Stimulated activated CD4-positive, alpha-beta T cell treated with anti-CD3 and anti-CD28 coated beads, Interleukin-1b, Interleukin-23, amount 100 ng/mL, for 48 hours (primary cell): ENCODE data around the gene SPINK13.
"Not testable (repeated sequence)": the region's sequence is repeated elsewhere in the genome, so short reads cannot be mapped to it uniquely, and the experiment has no call there.

Experiments used
- DNase-seq: peaks from one replicate; pipeline ENCODE4 v3.0.0-alpha.2; 2020

Gene SPINK13

GRCh38 chr5:148268566-148268965, at the start of gene SPINK13:
Gene SPINK13 (plus strand): TSS chr5:148268794. CDS start chr5:148270073, 1,279 bp downstream.
- no peak for DNase-seq

- no peak for DNase-seq
Measured at GRCh38 chr5:148221508-148221907, 47.1 kb upstream of the SPINK13 start.

- DNase-seq: no peak
Measured at GRCh38 chr5:148224117-148224742, 44.4 kb upstream of the SPINK13 start.

DNA sequence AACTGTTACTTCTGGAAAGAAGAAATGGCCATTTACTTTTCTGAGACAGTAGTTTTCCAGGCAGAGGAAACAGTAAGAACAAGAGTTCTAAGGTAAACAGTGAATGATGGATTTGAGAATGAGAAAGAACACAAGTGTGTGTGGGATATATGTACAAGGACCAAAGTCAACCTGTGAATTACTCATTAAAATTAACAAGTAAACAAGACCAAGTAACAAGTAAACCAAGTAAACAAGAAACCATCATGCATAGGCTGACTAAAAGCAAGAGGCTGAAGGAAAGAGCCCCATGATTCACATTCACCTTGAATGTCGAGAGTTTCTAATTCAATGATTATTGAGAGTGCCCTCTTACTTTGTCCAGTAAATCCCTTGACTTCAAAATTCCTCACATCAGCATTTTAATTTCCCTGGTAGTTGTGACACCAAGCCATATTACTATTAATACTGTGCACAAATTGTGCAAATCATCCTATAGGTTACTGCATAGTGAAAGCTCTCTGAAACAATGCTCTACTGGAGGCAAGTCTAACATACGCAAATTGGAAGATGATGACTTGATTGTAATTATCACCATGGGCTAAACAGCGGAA, 40.1 kb upstream of the SPINK13 start:
- DNase-seq: no peak

DNA sequence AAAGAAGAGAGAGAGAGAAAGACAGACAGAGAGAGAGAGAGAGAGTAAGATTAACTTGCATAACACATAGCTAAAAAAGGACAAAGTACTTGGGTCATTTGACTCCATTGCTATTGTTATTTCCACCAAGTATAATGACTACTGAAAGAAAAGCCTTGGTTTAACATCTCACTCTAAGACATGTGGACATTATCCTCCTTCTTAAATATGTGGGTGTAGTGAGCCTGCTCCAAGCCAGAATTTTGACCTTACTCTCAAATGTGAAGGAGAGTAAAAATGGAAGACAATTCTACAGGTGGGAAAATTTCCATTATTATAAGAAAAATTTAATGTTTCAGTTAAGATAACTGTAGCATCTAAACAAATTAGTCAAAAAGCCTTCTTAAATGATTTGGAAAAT, 38.8 kb upstream of the SPINK13 start:
- no peak for DNase-seq

GRCh38 chr5:148230240-148230639, 38.4 kb upstream of the SPINK13 start:
- DNase-seq: no peak

DNA sequence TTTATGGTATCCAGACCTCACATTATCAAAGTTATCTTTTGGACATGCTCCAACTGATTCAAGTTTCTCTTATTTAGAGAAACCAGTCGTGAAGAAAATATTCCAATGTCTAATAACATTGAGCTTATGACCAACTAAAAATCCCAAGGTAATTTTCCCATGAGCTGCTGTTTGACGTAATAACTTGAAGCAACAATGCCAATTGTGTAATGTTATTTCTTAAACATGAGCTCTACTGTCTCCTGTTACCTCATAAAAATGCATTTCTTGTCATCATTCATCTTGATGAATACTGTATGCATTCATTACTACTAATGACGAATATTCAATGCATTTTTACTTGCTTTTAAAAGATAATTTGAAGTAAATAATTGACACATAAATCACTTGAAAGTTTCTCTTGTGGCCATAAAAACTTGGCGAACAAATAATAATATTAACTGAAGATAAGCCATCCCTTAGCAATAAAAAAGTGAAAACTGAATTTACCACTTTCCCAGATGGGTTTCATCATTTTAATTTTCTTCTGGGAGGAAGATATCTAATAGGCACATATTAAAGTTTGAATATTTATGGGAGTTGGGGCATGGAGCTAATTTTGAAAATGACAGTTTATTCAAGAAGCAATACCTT, 30.7 kb upstream of the SPINK13 start:
- DNase-seq: no peak

GRCh38 chr5:148238418-148238794, 30.2 kb upstream of the SPINK13 start, which contains the start of gene MARCOL:
Gene MARCOL (plus strand): TSS chr5:148238525. CDS start chr5:148238598, 73 bp downstream.
- no peak for DNase-seq

GRCh38 chr5:148248894-148249293, 19.7 kb upstream of the SPINK13 start:
- no peak for DNase-seq

DNA sequence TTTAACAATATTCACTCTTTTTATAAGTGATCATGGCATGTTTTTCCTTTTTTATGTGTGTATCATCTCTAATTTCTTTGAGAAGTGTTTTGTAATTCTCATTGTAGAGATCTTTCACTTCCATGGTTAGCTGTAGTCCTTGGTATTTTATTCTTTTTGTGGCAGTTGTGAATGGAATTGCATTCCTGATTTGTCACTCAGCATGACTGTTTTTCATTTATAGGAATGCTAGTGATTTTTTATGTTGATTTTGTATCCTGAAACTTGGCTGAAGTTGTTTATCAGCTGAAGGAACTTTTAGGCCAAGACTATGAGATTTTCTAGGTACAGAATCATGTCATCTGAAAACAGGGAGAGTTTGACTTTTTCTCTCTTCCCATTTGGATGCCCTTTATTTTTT, 13.1 kb upstream of the SPINK13 start:
- DNase-seq: no peak

DNA sequence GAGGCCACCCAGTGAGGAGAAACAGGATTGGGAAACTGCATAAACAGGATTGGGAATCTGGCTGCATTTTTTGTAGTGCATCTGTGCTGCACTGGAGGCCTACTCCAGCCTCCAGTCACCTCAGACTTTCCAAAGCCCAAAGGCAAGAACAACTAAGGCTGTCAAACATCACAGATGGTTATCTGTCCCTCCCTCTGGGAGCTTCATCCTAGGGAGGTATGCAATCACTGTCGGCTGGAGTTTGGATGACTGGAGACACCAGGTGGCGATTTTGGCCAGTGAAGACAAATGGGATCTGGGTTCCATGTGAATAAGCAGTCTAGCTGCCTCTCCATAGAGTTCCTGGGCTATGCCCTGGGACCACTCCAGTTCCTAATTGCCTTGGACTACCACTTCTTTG, 9.3 kb upstream of the SPINK13 start:
- DNase-seq: no peak

- no peak for DNase-seq
Measured at GRCh38 chr5:148261221-148261620, 7.4 kb upstream of the SPINK13 start.

- DNase-seq: no peak
Measured at GRCh38 chr5:148267962-148268361, 632 bp upstream of the SPINK13 start.

DNA sequence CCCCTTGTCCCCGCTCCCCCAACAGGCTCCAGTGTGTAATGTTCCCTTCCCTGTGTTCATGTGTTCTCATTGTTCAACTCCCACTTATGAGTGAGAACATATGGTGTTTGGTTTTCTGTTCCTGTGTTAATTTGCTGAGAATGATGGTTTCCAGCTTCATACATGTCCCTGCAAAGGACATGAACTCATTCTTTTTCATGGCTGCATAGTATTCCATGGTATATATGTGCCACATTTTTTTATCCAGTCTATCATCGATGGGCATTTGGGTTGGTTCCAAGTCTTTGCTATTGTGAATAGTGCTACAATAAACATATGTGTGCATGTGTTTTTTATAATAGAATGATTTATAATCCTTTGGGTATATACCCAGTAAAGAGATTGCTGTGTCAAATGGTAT, 6.5 kb downstream of the SPINK13 start:
- not testable (repeated sequence) for DNase-seq

- DNase-seq: not testable (repeated sequence)
Measured at GRCh38 chr5:148280893-148281292, 12.3 kb downstream of the SPINK13 start.

DNA sequence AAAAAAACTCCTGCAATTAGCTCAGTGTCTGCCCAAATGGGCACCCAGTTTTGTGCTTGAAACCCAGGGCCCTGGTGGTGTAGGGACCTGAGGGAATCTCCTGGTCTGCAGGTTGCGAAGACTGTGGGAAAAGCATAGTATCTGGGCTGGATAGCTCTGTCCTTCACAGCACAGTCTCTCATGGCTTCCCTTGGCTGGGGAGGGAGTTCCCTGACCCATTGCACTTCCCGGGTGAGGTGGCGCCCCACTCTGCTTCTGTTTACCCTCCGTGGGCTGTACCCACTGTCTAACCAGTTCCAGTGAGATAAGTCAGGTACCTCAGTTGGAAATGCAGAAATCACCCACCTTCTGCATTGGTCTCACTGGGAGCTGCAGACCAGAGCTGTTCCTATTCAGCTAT, 12.7 kb downstream of the SPINK13 start:
- not testable (repeated sequence) for DNase-seq

DNA sequence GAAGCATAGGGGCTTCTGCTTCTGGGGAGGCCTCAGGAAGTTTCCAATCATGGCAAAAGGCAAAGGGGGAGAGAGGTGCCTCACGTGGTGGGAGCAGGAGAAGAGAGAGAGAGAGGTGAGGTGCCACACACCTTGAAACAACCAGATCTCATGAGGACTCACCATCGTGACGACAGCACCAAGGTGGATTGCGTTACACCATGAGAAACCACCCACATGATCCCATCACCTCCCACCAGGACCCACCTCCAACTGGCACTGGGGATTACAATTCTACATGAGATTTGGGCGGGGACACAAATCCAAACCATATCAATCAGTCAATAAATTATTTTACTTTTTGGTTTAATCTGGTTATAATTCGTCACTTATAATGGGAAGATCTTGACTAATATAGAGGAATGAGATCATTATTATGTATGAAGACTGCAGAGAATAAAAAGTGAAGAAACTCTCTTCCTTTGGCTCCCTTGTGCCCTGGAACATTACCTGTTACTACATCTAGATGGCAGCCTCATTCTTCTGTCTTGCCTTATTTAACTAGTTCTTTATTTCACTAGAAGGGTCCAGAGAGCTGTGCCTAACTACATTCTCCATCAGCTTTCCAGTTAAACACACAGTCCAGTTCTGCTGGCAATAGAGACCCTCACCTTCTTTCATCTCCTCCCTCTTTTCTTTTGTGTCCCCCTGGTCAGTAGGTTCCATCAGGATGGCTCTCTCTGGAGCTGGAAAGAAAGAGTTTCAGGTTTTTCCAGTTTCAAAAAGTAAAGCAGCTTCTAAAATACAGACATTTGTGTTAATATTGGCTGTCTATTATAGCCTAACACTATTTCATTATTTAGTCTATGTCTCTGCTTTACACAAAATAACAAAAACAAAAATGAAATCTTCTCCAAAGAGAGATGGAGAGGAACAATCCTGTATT, 21.9 kb downstream of the SPINK13 start:
- DNase-seq: no peak

- no peak for DNase-seq
Measured at GRCh38 chr5:148297731-148298130, 29.1 kb downstream of the SPINK13 start.

DNA sequence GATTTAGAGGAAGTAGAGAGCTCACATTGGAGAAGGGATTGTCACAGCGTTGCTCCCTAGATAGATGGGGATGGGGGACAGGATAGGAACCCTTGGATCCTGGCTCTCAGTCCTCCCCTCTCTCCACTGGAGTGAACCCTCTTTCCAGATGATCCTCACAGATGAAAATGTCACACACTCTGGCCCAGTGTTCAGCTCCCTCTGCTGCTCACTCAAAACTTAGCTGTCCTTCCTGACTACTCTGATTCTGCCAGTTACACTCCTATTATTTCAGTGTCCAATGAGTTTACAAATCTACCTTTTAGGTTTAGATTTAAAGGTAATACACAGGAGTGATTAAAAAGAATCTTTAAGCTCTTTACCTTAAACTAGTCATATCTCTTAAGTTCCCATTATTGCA, 37.9 kb downstream of the SPINK13 start:
- no peak for DNase-seq

GRCh38 chr5:148309019-148309418, 40.4 kb downstream of the SPINK13 start:
- no peak for DNase-seq

DNA sequence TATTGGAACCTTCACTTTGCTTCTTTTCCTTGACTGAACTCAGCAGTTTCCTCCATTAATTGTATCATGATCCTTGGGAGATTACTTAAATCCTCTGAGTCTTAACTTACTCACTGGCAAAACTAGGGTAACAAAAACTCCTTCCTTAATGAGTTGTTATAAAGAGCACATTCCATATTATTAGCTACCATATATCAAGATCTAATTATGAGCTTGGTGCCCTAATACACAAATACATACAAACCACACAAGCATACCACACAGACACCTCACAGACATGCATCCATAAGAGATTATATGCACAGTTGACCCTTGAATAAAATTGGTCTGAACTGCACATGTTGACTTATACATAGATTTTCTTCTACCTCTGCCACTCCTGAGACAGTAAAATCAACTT, 41.2 kb downstream of the SPINK13 start:
- DNase-seq: no peak

DNA sequence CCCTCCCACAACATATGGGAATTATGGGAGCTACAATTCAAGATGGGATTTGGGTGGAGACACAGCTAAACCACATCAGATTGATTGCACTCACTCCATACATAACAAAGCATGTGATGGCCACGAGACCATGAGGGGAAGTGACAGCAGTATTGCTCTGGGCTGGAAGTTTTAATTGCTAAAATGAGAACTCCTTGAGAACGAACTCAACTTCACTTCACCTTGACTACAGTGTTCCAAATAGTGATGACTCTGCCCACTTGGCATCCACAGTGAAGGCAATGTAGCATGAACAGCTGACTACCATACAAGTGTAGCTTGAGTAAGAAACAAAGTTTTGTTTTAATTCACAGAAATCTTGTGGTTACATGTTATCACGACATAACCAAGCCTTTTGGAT, 42.9 kb downstream of the SPINK13 start:
- no peak for DNase-seq

- no peak for DNase-seq
Measured at GRCh38 chr5:148312153-148312552, 43.6 kb downstream of the SPINK13 start, which contains the start of gene SPINK7. Gene SPINK7 (plus strand): TSS chr5:148312423. CDS start chr5:148312484, 61 bp downstream.
